GM04504 (cell line): Measurements from ENCODE around the gene AADACL2.

Experiments
- DNase-seq: peaks from one replicate; pipeline ENCODE4 v3.0.0-alpha.2; 2012; ENCODE audit warnings: low read depth

AADACL2 gene

DNA sequence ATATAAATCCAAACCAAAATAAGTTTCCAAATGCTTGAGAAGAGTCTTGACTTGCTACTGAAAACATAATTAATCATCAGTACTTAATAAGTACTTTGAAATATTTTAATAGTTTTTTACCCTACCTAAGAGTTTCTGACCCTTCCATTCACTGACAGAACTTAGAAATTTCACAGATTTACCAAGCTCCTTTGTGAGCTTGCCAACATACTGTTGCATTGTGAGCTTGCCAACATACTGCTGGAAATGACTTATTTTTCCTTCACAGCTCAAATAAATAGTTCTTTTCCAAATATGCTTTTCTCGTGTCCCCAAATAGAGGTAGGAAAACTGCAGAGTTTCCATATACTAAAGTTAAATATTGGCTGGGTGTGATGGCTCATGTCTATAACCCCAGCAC, 70.5 kb downstream of the AADACL2 start:
- DNase-seq, result no peak

DNA sequence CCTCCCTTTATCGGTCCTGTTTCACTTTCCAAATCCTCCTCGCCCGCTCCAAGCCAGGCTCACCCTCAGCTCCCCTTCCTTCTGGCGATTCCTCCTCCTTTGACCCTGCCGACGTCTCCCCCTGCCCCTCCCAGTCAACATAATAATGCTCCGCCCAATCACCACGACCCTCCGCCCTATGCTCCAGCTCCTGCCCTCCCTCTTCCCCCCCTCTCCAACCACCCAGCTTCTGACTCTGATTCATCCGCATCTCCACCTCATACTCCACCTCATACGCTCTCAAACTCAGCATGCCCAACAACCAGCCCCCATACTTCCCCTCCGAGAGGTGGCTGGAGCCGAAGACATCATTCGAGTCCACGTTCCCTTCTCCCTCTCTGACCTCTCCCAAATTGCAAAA, 73.1 kb downstream of the AADACL2 start:
- DNase-seq, result no peak
